ENCODE measurements around the gene XPNPEP3.

The XPNPEP3 gene

DNA sequence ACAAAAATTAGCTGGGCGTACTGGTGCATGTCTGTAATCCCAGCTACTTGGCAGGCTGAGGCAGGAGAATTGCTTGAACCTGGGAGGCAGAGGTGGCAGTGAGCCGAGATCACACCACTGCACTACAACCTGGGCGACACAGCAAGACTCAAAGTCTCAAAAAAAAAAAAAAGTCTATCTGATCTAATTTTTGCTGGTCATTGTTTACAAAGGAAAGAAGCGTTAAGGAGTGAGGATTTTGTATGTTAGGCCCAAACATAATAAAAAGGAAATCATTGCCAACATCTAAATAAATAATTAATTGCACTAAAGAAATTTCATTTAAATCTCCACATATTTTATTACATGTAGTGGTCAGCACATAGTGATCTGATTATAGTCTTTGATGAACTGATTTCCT lies 97.2 kb downstream of the XPNPEP3 start:
- H3K9me3 ChIP-seq (ENCODE audit: control insufficient read depth, insufficient read depth, low read depth, low read length) = no peaks in the 10 kb centered on the region
- H3K4me3 ChIP-seq (ENCODE audit: low read depth, low read length) = no peak overlapping the region
- ChIA-PET POLR2A (no interaction called here), CTCF (no interaction called here)
- TF ChIP-seq, protein P1, sequence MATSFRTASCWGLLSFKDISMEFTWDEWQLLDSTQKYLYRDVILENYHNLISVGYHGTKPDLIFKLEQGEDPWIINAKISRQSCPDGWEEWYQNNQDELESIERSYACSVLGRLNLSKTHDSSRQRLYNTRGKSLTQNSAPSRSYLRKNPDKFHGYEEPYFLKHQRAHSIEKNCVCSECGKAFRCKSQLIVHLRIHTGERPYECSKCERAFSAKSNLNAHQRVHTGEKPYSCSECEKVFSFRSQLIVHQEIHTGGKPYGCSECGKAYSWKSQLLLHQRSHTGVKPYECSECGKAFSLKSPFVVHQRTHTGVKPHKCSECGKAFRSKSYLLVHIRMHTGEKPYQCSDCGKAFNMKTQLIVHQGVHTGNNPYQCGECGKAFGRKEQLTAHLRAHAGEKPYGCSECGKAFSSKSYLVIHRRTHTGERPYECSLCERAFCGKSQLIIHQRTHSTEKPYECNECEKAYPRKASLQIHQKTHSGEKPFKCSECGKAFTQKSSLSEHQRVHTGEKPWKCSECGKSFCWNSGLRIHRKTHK (tag by site-specific recombination; IDR thresholded peaks at IDR 0.05) = no peak
- TF ChIP-seq ZNF121 (tag by site-specific recombination; IDR thresholded peaks at IDR 0.05) = peak; percentile 48; the same call in 1 of the 2 replicates
- no peak overlapping the region for H3K27ac ChIP-seq (ENCODE audit: extremely low read depth, low read depth, low read length)
- H3K36me3 ChIP-seq (ENCODE audit: control insufficient read depth in 2 of 2, insufficient read depth in 1 of 2, low read length in 2 of 2) = peaks cover 42 to 56% of the 10 kb centered on the region in 2 experiments
- H3K4me1 ChIP-seq (ENCODE audit: control insufficient read depth, insufficient read depth, low read length) = peaks cover 8% of the 10 kb centered on the region

DNA sequence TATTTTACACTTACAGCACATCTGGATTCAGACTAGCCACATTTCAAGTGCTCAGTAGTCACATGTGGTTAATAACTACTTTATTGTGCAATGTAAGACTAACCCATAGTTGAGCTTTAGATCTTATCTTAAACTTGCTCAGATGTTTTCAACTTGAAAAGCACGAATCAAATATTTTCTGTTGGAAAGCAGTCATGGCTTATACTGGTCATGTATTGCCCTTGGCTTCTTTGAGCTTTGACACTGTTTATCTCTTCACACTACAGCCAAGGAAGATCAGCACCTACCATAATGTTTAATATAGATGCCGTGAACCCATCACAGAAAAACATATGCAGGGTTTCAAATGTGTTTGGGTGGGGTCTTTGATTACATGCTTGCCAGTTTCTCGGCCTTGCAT lies 98.6 kb downstream of the XPNPEP3 start:
- CTCF ChIA-PET = interaction anchor here (0.7 kb wide), 1 partner anchor 18 kb away, joined by 3 read pairs; no protein-coding TSS in a partner anchor
- Histone ChIP-seq H3K27ac (ENCODE audit: extremely low read depth, low read depth, low read length) (no peak overlapping the region), H3K9me3 (ENCODE audit: control insufficient read depth, insufficient read depth, low read depth, low read length) (no peaks in the 10 kb centered on the region), H3K4me1 (ENCODE audit: control insufficient read depth, insufficient read depth, low read length) (peaks cover 7% of the 10 kb centered on the region), H3K36me3 (ENCODE audit: control insufficient read depth in 2 of 2, insufficient read depth in 1 of 2, low read length in 2 of 2) (peaks cover 49 to 65% of the 10 kb centered on the region in 2 experiments), H3K4me3 (ENCODE audit: low read depth, low read length) (no peak overlapping the region)
- POLR2A ChIA-PET = interaction anchor here (0.6 kb wide), 1 partner anchor 216 kb away, joined by 3 read pairs; no protein-coding TSS in a partner anchor
- TF ChIP-seq ZNF544 (tag by site-specific recombination; IDR thresholded peaks at IDR 0.05) = no peak
- no peak for TF ChIP-seq ZNF776 (tag by site-specific recombination; IDR thresholded peaks at IDR 0.05; ENCODE audit: borderline replicate concordance)
- TF ChIP-seq KLF1 (tag by site-specific recombination; IDR thresholded peaks at IDR 0.05) = no peak
- TF ChIP-seq ZNF404 (tag by site-specific recombination; IDR thresholded peaks at IDR 0.05) = no peak
- TF ChIP-seq GFI1B (tag by site-specific recombination; IDR thresholded peaks at IDR 0.05) = no peak
- TF ChIP-seq GLIS2 (tag by site-specific recombination; IDR thresholded peaks at IDR 0.05) = no peak
- no peak for TF ChIP-seq HOXA7 (CRISPR knock-in tag; IDR thresholded peaks at IDR 0.05; ENCODE audit: borderline replicate concordance)
- no peak for TF ChIP-seq YY2 (tag by site-specific recombination; IDR thresholded peaks at IDR 0.05)
- no peak for TF ChIP-seq ZNF623 (tag by site-specific recombination; IDR thresholded peaks at IDR 0.05)
- no peak for TF ChIP-seq BCL11B (tag by site-specific recombination; IDR thresholded peaks at IDR 0.05; ENCODE audit: low read depth)
- no peak for TF ChIP-seq HOXC10 (CRISPR knock-in tag; IDR thresholded peaks at IDR 0.05)
- TF ChIP-seq, protein P2, sequence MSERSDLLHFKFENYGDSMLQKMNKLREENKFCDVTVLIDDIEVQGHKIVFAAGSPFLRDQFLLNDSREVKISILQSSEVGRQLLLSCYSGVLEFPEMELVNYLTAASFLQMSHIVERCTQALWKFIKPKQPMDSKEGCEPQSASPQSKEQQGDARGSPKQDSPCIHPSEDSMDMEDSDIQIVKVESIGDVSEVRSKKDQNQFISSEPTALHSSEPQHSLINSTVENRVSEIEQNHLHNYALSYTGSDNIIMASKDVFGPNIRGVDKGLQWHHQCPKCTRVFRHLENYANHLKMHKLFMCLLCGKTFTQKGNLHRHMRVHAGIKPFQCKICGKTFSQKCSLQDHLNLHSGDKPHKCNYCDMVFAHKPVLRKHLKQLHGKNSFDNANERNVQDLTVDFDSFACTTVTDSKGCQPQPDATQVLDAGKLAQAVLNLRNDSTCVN (tag by site-specific recombination; optimal IDR thresholded peaks at IDR 0.05) = no peak
- TF ChIP-seq, protein P3, sequence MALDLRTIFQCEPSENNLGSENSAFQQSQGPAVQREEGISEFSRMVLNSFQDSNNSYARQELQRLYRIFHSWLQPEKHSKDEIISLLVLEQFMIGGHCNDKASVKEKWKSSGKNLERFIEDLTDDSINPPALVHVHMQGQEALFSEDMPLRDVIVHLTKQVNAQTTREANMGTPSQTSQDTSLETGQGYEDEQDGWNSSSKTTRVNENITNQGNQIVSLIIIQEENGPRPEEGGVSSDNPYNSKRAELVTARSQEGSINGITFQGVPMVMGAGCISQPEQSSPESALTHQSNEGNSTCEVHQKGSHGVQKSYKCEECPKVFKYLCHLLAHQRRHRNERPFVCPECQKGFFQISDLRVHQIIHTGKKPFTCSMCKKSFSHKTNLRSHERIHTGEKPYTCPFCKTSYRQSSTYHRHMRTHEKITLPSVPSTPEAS (tag by site-specific recombination; IDR thresholded peaks at IDR 0.05) = no peak
- TF ChIP-seq ZFP41 (tag by site-specific recombination; IDR thresholded peaks at IDR 0.05; ENCODE audit: borderline replicate concordance) = no peak
- no peak for TF ChIP-seq MZF1 (tag by site-specific recombination; IDR thresholded peaks at IDR 0.05; ENCODE audit: borderline replicate concordance)
- no peak for TF ChIP-seq ZNF2 (tag by site-specific recombination; IDR thresholded peaks at IDR 0.05)
- TF ChIP-seq ZNF394 (tag by site-specific recombination; IDR thresholded peaks at IDR 0.05; ENCODE audit: borderline replicate concordance) = no peak
- no peak for TF ChIP-seq SCRT1 (tag by site-specific recombination; IDR thresholded peaks at IDR 0.05; ENCODE audit: borderline replicate concordance)
